ENCODE data around the gene NUMBL. TPM values are rescaled to one million over a fixed set of nuclear protein-coding genes. Genes with fewer than 3 reads are reported as not detected.

Gene NUMBL
- total RNA-seq, 1 donor from 2014 or later: 13.5 TPM

- intact Hi-C loops (cut with DNase I): no loop called here
- ATAC-seq (ENCODE audit: poor library complexity): no peak
- peak; percentile 66 for DNase-seq
Measured at GRCh38 chr19:40717880-40718773, 27.7 kb upstream of the NUMBL start.

DNA sequence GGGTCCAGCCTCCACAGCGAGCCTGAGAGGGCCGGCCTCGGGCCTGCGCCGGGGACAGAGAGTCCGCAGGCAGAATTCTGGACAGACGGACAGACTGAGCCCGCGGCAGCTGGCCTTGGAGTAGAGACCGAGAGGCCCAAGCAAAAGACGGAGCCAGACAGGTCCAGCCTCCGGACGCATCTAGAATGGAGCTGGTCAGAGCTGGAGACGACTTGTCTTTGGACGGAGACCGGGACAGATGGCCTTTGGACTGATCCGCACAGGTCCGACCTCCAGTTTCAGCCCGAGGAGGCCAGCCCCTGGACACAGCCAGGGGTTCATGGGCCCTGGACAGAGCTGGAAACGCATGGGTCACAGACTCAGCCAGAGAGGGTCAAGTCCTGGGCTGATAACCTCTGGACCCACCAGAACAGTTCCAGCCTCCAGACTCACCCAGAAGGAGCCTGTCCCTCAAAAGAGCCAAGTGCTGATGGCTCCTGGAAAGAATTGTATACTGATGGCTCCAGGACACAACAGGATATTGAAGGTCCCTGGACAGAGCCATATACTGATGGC, 27.0 kb upstream of the NUMBL start:
- intact Hi-C loops (cut with DNase I): no loop called here
- ATAC-seq (ENCODE audit: poor library complexity) (no peak), DNase-seq (no peak)

- intact Hi-C loops (cut with DNase I): no loop called here
- DNase-seq: peak; percentile 100
- ATAC-seq (ENCODE audit: poor library complexity): peak; percentile 81
Measured at GRCh38 chr19:40716482-40717324, 26.3 kb upstream of the NUMBL start, which contains the start of the genes COQ8B and ITPKC. Gene COQ8B, minus strand, starts transcription at chr19:40716886. Its CDS starts 2,254 bp downstream, at chr19:40714632. Gene ITPKC, plus strand, starts transcription at chr19:40717112. Its CDS starts 24 bp downstream, at chr19:40717136.

- ATAC-seq (ENCODE audit: poor library complexity): no peak
- intact Hi-C loops (cut with DNase I): no loop called here
- peak; percentile 65 for DNase-seq
Measured at GRCh38 chr19:40716031-40716481, 25.6 kb upstream of the NUMBL start.

DNA sequence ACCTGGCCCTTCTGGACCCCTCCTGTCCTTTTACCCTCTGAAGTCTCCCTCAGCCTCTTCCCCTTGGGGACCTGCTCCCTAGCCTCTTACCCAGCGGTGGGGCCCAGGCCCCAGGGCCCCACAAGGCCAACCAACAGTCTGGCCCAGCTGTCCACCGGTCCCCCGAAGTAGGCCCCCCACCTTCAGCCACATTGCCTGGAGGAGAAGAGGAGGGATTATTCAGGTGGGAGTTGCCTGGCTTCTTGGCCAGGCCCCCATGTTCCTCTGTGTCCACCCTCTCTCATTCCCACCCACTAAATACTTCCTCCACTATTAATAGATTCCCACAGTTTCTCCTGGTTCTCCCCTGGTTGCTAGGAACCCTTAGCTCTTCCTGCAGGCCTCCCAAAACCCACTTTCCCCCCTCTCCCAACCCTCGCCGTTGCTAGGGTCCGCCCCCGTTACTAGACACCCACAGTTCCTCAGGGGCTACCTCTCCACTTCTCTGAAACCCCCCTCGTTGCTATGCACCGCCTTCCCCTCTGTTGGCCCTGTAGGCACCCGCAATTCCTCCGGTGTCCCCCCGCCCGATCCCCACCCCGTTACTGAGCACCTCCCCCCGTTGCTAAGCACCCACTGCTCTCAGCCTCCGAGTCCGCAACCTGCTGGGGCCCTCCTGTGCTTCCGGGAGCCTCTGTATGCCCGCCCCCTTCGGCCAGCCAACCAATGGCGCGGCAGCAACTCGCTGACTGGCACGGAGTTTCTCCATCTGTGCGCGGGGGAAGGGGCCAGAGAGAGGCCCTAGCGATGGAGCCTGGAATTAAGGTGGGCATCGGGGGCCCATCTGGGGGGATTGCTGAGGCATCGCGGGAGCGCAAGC, 24.2 kb upstream of the NUMBL start:
- intact Hi-C loops (cut with DNase I): no loop called here
- ATAC-seq (ENCODE audit: poor library complexity): peak; percentile 80
- DNase-seq: peak; percentile 97

DNA sequence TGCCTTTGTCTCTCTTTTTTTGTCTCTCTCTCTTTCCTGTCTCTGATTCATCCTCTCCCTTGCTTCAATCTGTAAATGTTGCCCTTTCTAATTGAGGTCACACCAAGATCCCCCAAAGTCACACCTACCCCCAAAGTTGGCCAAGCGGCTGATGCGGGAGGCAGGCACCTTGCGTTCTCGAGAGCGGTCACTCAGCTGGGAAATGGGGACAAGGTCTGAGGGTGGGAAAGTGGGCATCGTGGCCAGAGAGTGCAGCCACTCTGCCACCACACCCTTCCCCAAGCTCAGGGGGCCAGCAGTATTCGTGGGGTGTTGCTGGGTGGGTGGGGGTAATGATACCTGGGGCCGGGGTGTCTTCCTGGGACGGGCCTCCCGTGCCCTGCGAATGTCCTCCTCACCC, 23.5 kb upstream of the NUMBL start:
- ATAC-seq (ENCODE audit: poor library complexity): no peak
- DNase-seq: no peak
- intact Hi-C loops (cut with DNase I): no loop called here

DNA sequence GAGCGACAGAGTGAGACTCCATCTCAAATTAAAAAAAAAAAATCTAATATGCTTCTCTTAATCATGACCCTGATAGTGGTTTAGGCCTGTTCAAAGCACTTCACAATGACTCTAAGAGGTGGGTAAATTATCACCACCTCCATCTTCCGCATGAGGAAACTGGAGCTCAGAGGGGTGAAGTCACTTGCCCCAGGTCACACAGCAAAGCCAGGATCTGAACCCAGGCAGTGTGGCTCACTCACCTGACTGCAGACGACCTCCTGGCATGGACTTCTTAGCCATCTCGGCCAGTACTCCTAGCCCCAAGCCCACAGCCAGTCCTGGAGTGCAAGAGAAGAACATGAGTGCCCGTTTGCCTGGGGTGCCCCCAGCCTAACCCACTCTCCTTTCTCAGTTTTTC, 19.4 kb upstream of the NUMBL start:
- ATAC-seq (ENCODE audit: poor library complexity): no peak
- intact Hi-C loops (cut with DNase I): no loop called here

GRCh38 chr19:40707615-40708014, 17.2 kb upstream of the NUMBL start:
- ATAC-seq (ENCODE audit: poor library complexity) (no peak), DNase-seq (no peak)
- intact Hi-C loops (cut with DNase I): no loop called here

More for the DNA sequence above, 19.4 kb upstream of the NUMBL start:
- no peak for DNase-seq

DNA sequence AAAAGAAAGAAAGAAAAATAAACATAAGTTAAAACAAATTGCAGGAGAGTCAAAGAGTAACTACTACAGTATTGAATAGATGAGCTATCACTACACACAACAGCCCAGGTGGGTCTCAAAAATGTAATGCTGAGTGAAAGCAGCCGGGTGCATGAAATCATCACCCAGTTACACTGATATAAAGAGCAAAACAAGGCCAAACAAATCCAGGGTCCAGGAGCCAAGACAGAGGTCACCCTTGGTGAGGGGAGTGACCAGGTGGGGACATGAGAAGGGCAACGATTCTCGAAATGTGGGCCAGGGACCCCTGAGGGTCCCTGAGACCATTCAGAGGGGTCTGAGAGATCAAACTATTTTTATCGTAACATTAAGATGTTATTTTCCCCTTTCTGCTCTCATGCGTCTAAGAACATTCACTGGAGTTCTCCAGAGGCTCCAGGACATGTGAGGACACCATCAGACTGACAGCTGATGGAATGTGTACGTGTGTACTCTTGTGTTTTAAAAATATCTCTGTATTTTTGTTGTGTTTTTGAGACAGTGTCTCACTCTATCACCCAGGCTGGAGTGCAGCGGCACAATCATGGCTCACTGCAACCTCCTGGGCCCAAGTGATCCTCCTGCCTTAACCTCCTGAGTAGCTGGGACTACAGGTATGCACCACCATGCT, 15.6 kb upstream of the NUMBL start:
- DNase-seq (no peak), ATAC-seq (ENCODE audit: poor library complexity) (peak; percentile 76)
- intact Hi-C loops (cut with DNase I): no loop called here

DNA sequence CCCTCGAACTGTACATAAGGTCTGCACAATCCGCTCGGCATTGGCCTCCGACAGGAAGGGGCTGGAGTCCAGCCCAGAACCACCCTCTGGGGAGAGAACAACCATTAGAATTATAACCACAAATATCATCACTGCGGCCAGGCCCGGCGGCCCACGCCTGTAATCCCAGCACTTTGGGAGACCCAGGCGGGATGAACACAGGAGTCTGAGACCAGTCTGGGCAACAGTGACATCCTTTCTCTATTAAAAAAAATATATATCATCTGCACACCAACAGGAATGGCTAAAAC, 14.9 kb upstream of the NUMBL start:
- ATAC-seq (ENCODE audit: poor library complexity): peak; percentile 14
- peak; percentile 77 for DNase-seq
- intact Hi-C loops (cut with DNase I): no loop called here

- no peak for ATAC-seq (ENCODE audit: poor library complexity)
- intact Hi-C loops (cut with DNase I): no loop called here
- DNase-seq: peak; percentile 39
Measured at GRCh38 chr19:40704491-40705361, 14.3 kb upstream of the NUMBL start.

- peak; percentile 20 for DNase-seq
- intact Hi-C loops (cut with DNase I): no loop called here
Measured at GRCh38 chr19:40703029-40703755, 12.7 kb upstream of the NUMBL start.

DNA sequence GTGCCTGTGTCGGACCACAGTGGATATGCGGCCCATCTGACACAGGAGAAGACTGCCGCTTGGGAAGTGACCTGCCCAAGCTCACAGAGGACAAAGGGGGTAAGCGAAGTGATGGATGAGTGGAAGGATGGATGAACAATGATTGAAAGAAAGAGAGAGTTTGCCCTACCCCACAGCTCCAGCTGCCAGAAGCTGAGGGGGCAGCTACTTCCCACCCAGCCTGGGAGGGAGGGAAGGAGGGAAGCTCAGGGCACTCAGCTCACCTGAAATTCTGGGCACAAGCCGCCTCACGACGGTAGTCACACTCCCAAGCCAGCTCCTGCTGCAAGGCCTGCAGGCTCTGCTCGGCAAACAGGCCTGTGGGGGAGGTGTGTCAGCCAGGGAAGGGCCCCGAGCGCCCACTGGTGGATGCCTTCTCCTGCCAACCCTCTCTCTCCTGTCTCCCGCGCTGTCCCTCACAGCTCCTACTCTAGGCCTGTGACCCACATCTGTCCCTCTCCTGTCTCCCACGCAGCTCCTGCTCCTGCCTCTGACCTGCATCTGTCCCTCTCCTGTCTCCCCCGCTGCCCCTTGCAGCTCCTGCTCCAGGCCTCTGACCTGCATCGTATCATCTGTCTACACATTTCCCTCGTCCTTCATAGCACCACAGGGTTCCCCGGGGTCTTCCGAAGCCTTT, 12.0 kb upstream of the NUMBL start:
- ATAC-seq (ENCODE audit: poor library complexity): peak; percentile 72
- DNase-seq: peak; percentile 73
- intact Hi-C loops (cut with DNase I): no loop called here

More at GRCh38 chr19:40703029-40703755, 12.7 kb upstream of the NUMBL start:
- no peak for ATAC-seq (ENCODE audit: poor library complexity)

- no peak for DNase-seq
- intact Hi-C loops (cut with DNase I): no loop called here
- no peak for ATAC-seq (ENCODE audit: poor library complexity)
Measured at GRCh38 chr19:40701758-40702157, 11.3 kb upstream of the NUMBL start.

- DNase-seq (no peak), ATAC-seq (ENCODE audit: poor library complexity) (no peak)
- intact Hi-C loops (cut with DNase I): no loop called here
Measured at GRCh38 chr19:40700083-40700482, 9.6 kb upstream of the NUMBL start.

- DNase-seq (peak; percentile 24), ATAC-seq (ENCODE audit: poor library complexity) (no peak)
- intact Hi-C loops (cut with DNase I): no loop called here
Measured at GRCh38 chr19:40697007-40697406, 6.6 kb upstream of the NUMBL start.

Data from Right ventricle myocardium superior (tissue), 1 donor.